H4 (cell line): ENCODE results near the gene TM2D3. TPM values are rescaled to one million over a fixed set of nuclear protein-coding genes. Genes with fewer than 3 reads are reported as not detected.

ENCODE experiments used
- DNase-seq: peaks from one replicate; pipeline ENCODE4 v3.0.0-alpha.2; 2015; ENCODE audit warnings: low spot score
- total RNA-seq: library from RNA; depleted of rRNA; stranded (reverse); fragments of >200 nt; shearing (Covaris generic); gene quantifications from 2 replicates; pipeline ENCODE4 v1.2.3, GENCODE V29; 2014

TM2D3 gene
- total RNA-seq, 1 experiment from 2014 or later = 47.9 TPM

DNA sequence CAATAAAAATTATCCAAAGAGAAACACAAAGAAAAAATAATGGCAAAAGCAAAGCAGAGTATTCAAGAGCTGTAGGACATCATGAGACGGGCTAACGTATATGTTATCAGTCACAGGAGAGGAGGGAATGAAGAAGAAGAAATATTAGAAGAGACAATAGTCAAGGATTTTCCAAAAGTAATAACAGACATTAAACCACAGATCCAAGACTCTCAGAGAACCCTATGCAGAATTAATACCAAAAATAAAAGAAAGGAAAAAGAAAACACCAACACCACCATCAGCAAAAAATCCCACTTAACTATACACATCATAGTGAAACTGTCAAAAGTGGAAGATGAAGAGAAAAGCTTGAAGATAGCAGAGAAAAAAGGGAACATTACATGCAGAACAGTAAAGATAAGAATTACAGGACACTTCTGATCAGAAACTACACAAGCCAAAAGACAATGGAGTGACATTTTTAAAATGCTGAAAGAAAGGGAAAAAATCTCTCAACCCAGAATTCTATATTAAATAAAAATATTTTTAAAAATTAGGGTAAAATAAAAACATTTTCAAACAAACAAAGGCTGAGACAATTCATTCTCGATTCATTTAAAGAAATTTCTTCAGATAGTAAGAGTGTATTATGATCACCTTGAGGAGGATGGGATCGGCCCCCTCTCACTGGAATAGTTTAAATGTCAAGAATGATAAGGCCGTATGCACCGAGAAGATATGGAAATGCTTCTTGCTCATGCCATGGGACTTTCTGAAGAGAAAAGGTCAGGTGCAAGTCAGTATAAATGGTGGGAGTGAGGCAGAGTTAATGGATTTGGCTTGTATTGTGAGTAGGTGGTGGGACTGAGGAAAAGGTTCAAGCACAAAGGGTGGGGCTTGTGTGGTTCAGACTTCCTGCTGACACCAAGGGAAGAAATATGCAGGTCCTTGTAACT lies 28.5 kb downstream of the TM2D3 start:
- no peak for DNase-seq

DNA sequence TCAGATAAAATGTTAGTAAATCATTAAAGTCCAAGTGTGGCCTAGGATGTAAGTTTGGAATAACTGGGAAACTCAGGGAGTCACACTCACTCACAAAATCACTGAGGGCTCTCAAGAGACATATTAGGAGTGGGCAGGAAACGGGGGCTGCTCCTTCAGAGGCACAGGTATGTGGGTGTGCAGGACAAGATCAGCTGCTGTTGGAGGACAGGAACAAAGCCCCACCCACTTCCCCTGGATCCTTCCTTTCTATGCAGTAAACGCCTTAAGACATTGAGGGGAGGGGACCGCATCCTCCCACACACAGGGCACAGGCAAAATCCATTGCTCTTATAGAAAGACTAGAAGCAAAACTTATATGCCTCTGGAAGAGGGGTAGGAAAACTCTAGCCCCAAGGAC lies 30.2 kb downstream of the TM2D3 start:
- DNase-seq = no peak

DNA sequence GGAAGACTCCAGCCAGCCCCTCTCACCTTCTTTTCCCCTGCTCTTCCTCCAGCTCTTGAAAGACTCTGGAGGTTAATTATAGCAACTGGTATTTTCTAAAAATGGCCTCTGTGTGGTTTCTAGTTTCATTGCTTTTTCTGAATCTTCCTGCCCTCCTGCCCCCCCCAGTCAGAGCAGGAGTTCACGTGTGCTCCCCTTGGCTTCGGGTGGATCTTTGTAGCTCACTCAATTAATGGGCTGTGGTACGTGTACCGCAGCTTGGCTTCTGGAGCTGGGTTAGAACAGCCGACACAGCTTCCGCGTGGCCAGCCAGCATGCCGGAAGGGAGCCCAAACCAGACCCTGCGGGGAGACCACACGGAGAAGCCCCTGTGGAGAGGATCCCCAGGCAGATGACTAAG lies 31.5 kb downstream of the TM2D3 start:
- DNase-seq = no peak

DNA sequence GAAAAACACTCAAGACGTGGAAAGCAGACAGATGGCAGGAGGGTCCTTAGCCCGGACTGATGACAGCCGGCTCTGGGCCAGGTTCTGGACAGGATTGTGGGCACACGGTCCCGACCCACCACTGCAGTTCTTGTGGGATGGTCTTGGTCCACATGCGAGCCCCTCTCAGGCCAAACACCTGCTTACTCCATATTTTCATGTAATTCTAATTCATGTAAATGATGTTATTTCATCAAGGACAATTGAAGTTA lies 32.6 kb downstream of the TM2D3 start:
- DNase-seq = no peak

GRCh38 chr15:101618851-101619614 lies 33.1 kb downstream of the TM2D3 start:
- no peak for DNase-seq

- DNase-seq = no peak
Measured at GRCh38 chr15:101618076-101618475, 34.1 kb downstream of the TM2D3 start.

DNA sequence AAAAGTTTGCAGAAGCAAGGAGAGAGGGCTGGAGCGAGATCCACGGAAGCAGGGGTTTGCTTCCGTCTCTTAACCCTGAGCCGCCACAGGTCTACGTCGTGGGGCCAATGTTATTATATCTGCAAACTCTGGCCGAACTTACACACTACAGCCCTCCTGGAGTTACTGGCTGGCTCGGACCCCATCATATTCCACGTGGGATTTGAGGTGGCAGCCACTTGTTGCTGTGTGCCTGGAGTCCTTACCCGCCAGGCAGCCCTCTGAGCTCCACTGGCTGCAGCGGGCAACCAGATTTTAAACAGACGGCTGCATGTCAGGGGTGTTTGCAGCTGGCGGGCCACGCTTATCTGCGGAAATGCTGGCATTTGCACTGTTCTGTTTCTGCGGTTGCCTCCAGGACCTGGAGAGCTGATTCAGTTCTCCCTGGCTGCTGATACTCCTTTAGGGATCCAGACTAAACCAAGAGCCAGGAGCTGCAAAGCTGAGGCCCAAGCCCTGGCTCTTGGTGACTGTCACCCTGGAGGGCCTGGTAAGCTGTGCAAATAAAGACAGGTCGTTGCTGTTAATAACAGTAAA lies 34.7 kb downstream of the TM2D3 start:
- DNase-seq = no peak

DNA sequence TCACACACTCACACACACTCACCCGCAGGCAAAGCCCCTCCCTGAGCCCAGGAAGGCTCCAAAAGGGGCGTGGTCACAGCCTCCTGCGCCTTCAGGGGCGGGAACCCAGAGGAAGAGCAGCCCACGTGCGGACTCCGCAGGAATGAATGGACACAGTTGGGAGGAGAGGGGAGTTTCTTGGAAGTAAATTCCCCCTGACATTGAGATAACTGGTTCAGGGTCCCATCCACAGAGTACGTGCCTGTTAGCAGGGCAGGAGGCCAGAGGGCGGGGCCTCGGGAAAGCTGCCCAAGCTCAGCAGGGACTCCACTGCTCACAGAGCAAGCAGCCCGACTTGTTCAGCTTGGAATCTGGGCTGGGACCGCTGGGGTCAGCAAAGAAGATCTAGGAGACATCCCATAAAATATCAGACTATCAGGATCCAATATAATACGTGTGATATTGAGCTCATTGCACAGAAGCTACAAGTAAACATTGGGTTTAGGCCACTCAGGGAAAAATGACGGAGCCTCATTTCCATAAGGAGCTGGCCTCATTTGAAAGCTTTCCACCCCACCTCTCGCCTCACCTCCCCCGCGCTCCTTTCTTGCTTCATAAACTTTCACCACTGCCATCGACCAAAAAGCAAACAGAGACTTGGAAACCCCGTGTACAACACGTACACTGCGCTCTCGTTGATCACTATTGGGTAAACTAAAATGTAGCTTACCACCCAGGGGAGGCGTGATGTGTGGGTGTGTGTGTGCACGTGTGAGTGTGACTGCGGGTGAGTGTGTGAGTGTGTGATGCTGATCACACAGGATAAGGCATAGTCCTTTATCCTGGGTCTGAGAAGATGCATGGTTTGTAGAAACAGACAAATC lies 36.0 kb downstream of the TM2D3 start:
- peak; percentile 24 for DNase-seq

- no peak for DNase-seq
Measured at GRCh38 chr15:101615414-101615985, 36.7 kb downstream of the TM2D3 start.

GRCh38 chr15:101614761-101615160 lies 37.4 kb downstream of the TM2D3 start:
- no peak for DNase-seq

- no peak for DNase-seq
Measured at GRCh38 chr15:101614001-101614585, 38.1 kb downstream of the TM2D3 start.

DNA sequence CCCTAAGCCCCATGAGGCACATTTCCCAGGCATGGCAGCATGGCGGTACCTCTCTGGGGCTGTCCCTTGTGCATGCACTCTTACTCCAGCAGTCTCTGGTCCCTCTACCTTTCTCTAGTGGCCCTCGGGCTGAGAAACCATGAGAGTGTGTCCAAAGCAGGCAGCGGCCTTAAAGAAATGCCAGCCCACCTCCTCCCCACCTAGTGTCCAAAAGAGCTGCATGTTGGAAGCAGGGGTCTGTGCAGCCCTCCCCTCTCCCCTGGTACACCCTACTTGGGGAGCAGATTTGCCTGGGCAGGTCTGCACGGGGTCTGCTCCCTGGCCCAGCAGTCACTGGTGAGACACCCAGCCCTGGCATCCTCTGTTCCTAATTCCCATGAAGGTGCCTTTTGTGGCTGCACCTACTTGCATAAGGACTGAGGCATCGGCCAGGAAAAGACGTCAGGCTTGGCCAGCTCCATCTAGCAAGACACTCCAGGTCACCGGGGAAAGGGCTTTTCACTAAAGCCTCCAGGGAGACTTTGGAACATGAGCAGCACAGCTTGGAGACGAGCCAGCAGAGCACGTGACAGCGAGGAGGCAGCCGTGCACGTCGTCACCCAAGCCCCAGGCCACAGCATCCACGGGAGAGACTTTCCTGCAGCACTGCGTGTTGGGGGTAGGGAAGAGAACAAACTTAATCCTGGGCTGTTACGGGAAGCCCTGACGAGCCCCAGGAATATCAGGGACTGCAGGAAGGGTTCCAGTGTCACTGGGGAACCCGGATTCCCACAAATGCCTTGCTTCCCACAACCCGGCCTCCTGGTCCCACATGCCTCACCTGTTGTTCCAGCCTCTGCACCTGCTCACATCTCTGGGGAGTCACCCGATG lies 38.8 kb downstream of the TM2D3 start:
- peak; percentile 36 for DNase-seq

DNA sequence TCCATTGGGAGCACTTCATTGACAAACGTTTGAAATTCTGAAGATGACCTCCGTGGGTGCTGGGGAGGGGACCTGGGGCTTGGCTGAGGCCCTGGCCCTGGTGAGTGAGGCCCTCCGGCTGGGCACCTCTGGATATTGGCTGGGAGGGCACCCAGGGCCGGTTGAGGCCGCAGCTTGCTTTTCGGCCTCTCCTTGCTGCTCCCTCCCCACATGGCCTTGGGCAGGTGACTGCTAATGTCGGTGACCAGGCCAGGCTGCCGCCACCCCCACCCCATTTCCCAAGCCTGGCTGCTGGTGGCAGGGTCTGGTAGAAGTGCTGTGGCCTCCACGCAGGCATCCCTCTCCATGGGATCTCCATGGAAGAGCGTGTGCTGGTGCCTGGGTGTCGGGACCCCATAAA lies 39.5 kb downstream of the TM2D3 start:
- DNase-seq = no peak

DNA sequence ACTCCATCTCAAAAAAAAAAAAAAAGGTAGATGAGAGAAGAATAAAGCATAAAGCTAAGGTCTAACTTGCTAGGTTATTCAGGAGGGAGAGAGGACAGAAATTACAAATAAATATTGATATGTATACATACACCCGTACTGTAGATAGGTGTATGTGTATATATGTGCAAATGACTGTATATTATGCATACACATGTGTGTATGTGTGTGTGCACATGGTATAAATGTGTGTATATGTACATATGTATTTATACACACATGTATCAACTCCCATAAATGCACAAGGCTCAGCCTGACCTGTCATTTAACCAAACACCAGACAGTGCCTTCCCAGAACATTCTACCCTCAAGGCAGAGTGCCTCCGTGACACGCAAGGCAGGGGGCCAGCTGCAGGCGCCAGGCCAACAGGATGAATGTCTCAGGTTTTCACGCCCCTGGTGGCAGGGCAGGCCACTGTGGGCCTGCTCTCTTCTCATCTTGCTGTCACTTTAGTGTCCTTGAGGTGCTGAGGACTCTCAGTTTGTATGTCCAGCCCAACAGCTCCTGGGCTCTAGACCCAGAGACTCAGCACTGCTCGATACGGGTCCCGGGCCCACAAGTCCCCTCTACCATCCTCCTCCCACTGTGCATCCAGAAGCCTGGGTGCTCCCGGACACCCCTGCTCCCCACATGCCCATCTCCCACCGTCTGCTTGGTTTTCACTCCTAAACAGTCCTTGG lies 40.4 kb downstream of the TM2D3 start:
- no peak for DNase-seq

DNA sequence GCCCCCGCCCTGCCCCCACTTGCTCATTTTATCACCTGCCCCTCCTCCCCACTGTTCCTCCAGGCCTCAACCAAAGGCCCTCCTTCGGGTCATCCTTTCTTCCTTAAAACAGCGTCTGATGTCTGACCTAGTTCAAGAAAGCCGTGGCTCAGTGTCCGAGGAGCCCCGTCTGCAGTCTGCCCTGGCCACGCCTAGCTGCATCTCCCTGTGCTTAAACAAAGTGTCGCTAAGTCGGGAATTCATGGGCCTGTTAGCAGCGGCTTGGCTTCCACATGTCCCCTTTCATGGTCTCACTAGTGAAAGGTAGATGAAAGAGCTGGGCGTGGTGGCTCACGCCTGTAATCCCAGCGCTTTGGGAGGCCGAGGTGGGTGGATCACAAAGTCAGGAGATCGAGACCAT lies 41.2 kb downstream of the TM2D3 start:
- no peak for DNase-seq

- DNase-seq = no peak
Measured at GRCh38 chr15:101610611-101611000, 41.6 kb downstream of the TM2D3 start.

- DNase-seq = no peak
Measured at GRCh38 chr15:101609742-101610610, 42.2 kb downstream of the TM2D3 start.

DNA sequence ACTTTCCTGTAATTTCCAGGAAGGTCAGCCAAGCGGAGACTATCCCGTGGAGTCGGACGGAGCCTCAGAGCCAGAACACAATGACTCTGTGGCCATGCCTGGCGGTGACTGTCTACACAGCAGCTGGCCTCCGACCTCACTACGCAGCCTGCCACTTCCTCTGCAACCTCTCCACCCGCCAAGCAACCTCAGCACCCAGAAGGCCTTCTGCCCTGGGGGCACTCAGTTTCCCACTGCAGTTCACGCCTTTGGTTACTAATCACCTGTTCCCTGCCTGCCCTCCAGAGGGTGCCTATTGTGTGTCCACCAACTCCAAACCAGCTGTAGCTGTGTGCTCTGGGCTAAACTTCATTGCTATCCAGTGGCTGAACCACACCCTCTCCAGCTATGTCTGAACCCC lies 44.0 kb downstream of the TM2D3 start:
- no peak for DNase-seq

DNA sequence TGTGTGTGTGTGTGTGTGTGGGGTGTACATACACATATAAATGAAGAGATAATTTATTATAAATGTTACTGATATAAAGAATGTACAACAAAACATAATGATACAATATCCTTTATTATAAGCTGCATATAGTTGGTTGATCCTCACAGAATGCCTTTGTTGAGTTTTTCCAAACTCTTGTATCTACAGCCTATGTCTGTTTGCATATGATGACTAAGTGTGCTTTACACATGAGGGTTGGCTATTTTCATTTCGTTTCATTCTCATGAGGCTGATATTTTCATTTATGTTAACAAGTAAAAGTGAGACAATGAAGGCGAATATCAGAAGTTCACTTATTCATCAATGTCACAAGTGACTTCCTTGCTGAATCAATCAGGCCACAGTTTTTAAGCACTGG lies 45.1 kb downstream of the TM2D3 start:
- no peak for DNase-seq
